ENCODE measurements around the gene CHMP4A.

GRCh38 chr14:24162093-24162492 lies 51.2 kb downstream of the CHMP4A start:
- TF ChIP-seq CTCF (conservative IDR thresholded peaks at IDR 0.05; ENCODE audit: low read depth, low read length): no peak
- TF ChIP-seq EZH2phosphoT487 (IDR thresholded peaks at IDR 0.05; ENCODE audit: borderline replicate concordance, low read length): no peak
